Measurements from ENCODE around the gene BUB1.
"Not testable (repeated sequence)": the region's sequence is repeated elsewhere in the genome, so short reads cannot be mapped to it uniquely, and the experiment has no call there.

The BUB1 gene

DNA sequence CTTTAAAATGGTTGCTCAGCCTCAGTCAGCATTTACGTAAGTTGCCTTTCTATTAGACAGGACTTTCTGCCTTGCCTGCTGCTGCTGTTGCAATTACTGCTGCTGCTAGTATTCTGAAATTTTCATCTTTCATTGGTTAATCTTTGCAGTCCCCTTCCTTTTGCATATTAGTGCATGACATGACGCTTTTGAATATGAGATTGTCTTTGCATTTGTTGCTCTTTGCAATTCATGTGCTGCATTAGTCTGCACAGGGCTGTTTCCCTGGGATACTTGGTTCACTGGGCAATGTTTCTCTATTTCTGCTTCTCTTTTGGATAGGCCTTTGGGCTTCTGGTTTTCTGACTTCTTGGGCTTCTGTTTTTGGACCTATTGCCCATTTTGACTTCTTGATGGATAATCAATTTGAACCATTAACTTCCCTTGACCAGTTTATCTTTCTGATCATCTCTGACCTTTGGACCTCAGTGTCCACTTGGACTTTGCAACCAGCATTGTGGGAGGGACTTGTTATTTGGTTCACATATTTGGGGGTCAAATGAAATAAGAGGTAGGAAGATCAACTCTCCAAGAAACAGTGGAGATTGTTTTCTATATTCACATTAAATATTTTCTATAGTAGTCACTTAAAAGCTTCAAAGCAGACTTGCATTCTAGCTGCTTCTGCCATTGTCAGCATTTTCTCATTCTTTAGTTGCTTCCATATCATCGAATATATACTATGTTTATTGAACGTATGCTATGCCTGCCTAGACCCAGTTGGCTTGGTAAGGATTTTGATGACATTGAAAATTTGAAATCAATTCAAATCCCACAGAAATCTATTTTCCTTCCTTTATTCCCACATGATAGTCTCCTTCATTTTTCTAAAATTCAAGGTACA lies 12.5 kb upstream of the BUB1 start:
- TF ChIP-seq, protein P1, sequence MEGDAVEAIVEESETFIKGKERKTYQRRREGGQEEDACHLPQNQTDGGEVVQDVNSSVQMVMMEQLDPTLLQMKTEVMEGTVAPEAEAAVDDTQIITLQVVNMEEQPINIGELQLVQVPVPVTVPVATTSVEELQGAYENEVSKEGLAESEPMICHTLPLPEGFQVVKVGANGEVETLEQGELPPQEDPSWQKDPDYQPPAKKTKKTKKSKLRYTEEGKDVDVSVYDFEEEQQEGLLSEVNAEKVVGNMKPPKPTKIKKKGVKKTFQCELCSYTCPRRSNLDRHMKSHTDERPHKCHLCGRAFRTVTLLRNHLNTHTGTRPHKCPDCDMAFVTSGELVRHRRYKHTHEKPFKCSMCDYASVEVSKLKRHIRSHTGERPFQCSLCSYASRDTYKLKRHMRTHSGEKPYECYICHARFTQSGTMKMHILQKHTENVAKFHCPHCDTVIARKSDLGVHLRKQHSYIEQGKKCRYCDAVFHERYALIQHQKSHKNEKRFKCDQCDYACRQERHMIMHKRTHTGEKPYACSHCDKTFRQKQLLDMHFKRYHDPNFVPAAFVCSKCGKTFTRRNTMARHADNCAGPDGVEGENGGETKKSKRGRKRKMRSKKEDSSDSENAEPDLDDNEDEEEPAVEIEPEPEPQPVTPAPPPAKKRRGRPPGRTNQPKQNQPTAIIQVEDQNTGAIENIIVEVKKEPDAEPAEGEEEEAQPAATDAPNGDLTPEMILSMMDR (IDR thresholded peaks at IDR 0.05; ENCODE audit: control insufficient read depth, extremely low read depth, insufficient read depth): no peak
- no peak overlapping the region for H3K4me3 ChIP-seq (ENCODE audit: low read depth, low read length)
- DNase-seq (ENCODE audit: low read depth): no peak

DNA sequence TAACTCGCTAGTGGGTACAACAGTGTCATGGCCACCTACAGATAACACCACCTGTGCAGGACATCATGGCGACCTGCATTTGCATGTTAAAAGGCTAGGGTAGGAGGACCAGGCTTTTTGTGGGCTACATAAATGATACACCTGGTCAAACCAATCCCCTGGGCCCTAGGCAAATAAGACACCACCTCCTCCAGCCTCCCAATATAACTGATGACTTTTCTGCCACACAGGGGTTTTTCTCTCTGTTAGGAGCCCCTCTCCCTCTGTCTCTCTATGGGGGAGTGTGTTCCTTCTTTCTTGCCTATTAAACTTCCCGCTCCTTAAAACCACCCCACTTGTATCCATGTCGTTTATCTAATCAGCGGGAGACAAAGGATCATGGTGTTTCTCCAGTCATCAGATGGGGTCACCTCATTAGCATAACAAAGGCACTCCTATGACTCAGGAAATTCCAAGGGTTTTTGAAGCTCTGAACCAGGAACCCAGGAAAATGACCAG lies 10.8 kb upstream of the BUB1 start:
- H3K4me3 ChIP-seq (ENCODE audit: low read depth, low read length): no peak overlapping the region
- TF ChIP-seq, protein P1 (IDR thresholded peaks at IDR 0.05; ENCODE audit: control insufficient read depth, extremely low read depth, insufficient read depth): no peak

GRCh38 chr2:110687775-110688484 lies 10.1 kb upstream of the BUB1 start:
- H3K4me3 ChIP-seq (ENCODE audit: low read depth, low read length); DNase-seq (ENCODE audit: low read depth): not testable (repeated sequence)

More for the DNA sequence above, 10.8 kb upstream of the BUB1 start:
- DNase-seq (ENCODE audit: low read depth): no peak

DNA sequence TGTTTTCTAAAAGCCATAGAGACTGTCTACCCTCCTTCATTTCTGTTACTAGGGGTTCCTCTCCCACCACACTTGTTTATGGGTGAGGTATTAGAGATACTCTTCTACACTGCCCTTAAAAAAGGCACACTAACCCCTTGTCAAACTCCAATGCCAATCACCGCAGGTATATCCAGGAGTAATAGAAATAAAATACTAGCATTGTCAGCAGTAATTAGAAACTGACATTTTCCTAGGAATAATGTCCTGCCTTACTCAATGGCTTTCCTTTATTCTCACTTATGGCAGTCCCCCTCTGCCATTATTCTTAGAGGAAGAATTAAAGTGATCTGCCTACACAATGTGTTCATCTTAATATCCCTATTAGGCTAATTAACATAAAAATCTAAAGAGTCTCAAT lies 5.0 kb upstream of the BUB1 start:
- TF ChIP-seq, protein P1 (IDR thresholded peaks at IDR 0.05; ENCODE audit: control insufficient read depth, extremely low read depth, insufficient read depth): no peak
- H3K4me3 ChIP-seq (ENCODE audit: low read depth, low read length): no peak overlapping the region
- DNase-seq (ENCODE audit: low read depth): no peak

DNA sequence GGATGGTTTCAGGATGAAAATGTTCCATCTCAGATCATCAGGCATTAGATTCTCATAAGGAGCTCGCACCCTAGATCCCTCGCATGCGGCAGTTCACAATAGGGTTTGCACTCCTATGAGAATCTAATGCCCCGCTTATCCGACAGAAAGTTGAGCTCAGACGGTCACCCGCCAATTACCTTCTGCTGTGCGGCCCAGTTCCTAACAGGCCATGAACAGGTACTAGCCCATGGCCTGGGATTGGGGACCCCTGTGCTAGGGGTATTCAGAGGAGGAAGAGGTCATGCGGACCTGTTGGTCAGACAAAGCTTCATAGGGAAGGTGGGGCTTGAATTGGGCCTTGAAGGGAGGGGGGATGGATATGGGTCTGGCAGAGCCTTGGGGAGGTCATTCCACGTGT lies 4.4 kb upstream of the BUB1 start:
- TF ChIP-seq, protein P1 (IDR thresholded peaks at IDR 0.05; ENCODE audit: control insufficient read depth, extremely low read depth, insufficient read depth): no peak
- no peak overlapping the region for H3K4me3 ChIP-seq (ENCODE audit: low read depth, low read length)
- DNase-seq (ENCODE audit: low read depth): no peak

DNA sequence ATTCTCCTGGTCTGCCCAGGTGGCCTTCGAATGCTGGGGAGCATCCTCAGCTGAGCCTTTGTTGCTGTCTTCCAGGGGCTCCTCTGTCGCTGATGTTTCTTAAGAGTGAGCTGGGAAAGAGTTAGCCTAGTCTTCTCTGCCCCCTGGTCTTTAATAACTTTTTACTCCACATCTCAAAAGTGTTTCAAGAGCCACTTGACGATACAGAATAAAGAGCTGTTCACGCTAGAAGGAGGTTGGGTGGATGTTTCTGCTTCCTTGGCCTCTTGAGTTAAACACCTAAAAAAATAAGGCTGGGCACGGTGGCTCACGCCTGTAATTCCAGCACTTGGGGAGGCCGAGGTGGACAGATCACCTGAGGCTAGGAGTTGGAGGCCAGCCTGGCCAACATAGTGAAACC lies 2.8 kb upstream of the BUB1 start:
- TF ChIP-seq, protein P1 (IDR thresholded peaks at IDR 0.05; ENCODE audit: control insufficient read depth, extremely low read depth, insufficient read depth): no peak
- no peak for DNase-seq (ENCODE audit: low read depth)
- H3K4me3 ChIP-seq (ENCODE audit: low read depth, low read length): no peak overlapping the region

DNA sequence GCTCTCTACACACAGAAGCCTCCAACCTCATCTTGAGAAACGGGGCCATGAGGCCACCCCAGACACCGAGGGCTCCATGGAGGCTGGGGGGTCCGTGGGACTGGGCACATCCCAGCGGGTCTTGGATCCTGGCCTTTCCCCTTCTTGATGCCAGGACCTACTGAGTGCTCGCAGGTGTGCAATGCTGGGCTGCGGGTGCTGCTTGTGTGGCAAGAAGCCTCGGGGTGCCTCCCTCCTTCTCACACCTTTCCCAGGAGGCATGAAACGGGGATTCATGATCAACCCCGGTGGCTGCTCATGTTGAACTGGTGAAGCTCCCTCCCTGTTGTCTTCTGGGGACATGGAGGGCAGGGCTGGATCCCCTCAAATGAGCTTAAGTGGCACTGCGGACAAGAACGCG lies 2.0 kb upstream of the BUB1 start:
- H3K4me3 ChIP-seq (ENCODE audit: low read depth, low read length): no peak overlapping the region
- TF ChIP-seq, protein P1 (IDR thresholded peaks at IDR 0.05; ENCODE audit: control insufficient read depth, extremely low read depth, insufficient read depth): no peak
- no peak for DNase-seq (ENCODE audit: low read depth)
